ENCODE data around the gene TCTN1.

- TF ChIP-seq POLR2A (IDR thresholded peaks at IDR 0.05; ENCODE audit: low read depth, low read length) (no peak), POLR2AphosphoS5 (IDR thresholded peaks at IDR 0.05; ENCODE audit: low read depth, low read length) (no peak)
These were observed 34.2 kb upstream of the TCTN1 start for GRCh38 chr12:110579535-110580253.
